Bronchial epithelial cell (primary cell): ENCODE data around the gene CHSY1. TPM values are rescaled to one million over a fixed set of nuclear protein-coding genes. Genes with fewer than 3 reads are reported as not detected.

ENCODE experiments used
- DNase-seq: peaks from one replicate; pipeline ENCODE4 v3.0.0-alpha.2; 2010; ENCODE audit warnings: low read depth
- FAIRE-seq: peaks from 2 replicates; lab custom pipeline; 2011; peaks lifted over from hg19 to GRCh38; lab: Jason Lieb, UNC
- H3K27me3 ChIP-seq: 2 replicates; pipeline ENCODE4 v1.5.1; 2011; ENCODE audit warnings: low read length; ENCODE audit not compliant: control insufficient read depth, insufficient read depth
- H3K36me3 ChIP-seq: 2 replicates; pipeline ENCODE4 v1.5.1; 2011; ENCODE audit warnings: low read length; ENCODE audit not compliant: control insufficient read depth, insufficient read depth
- H3K4me3 ChIP-seq: 2 replicates; pipeline ENCODE4 v1.5.1; 2011; ENCODE audit warnings: mild to moderate bottlenecking, low read depth, low read length, control low read depth
- total RNA-seq: library from RNA; depleted of rRNA; stranded (reverse); fragments of >200 nt; gene quantifications from 2 replicates; pipeline ENCODE4 v1.2.1, GENCODE V29; 2014
- TF ChIP-seq, protein P1 (sequence below): IDR thresholded peaks from 2 replicates; pipeline ENCODE4 v1.5.1; 2011; ENCODE audit warnings: mild to moderate bottlenecking, moderate library complexity, low read length, control low read depth, inconsistent platforms; ENCODE audit not compliant: insufficient read depth, severe bottlenecking

Gene CHSY1
- total RNA-seq, 1 donor from 2014 or later = 21.6 TPM

DNA sequence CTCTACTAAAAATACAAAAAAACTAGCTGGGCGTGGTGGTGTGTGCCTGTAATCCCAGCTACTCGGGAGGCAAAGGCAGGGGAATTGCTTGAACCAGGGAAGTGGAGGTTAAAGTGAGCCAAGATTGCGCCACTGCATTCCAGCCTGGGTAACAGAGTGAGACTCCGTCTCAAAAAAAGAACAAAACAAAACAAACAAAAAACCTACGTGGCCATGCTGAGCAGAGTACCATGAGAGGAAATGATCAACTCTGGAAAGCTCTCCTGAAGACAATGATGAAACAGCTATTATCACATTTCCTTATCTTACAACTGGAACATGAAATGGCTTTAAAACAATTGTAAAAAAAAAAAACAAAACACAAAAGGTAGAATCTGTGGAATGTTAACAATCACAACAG, 75.2 kb downstream of the CHSY1 start:
- DNase-seq = peak; percentile 59
- Histone ChIP-seq H3K27me3 (no peaks in the 10 kb centered on the region), H3K4me3 (no peak overlapping the region), H3K36me3 (peaks cover 2% of the 10 kb centered on the region)
- FAIRE-seq = no peak
- TF ChIP-seq, protein P1, sequence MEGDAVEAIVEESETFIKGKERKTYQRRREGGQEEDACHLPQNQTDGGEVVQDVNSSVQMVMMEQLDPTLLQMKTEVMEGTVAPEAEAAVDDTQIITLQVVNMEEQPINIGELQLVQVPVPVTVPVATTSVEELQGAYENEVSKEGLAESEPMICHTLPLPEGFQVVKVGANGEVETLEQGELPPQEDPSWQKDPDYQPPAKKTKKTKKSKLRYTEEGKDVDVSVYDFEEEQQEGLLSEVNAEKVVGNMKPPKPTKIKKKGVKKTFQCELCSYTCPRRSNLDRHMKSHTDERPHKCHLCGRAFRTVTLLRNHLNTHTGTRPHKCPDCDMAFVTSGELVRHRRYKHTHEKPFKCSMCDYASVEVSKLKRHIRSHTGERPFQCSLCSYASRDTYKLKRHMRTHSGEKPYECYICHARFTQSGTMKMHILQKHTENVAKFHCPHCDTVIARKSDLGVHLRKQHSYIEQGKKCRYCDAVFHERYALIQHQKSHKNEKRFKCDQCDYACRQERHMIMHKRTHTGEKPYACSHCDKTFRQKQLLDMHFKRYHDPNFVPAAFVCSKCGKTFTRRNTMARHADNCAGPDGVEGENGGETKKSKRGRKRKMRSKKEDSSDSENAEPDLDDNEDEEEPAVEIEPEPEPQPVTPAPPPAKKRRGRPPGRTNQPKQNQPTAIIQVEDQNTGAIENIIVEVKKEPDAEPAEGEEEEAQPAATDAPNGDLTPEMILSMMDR = no peak

DNA sequence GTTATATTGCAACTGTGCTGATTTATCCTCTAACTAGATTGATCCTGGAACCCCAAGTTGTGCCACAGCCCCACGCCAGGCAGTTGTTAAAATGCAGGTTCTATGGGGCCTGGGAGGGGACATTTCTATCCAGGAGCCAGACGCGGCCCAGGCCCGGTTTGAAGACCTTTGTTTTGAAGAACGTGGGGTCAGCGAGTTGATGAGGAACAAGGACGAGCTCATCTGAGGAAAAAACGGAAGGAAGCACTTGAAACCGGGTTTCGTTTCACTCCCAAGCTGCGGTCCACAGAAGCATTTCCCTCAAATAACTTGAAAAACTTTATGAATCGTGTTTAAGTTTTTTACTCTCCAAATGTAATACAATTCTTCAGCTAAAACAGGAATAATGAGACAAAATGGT, 76.4 kb downstream of the CHSY1 start:
- TF ChIP-seq, protein P1 = no peak
- H3K4me3 ChIP-seq = no peak overlapping the region
- DNase-seq = no peak
- peaks cover 2% of the 10 kb centered on the region for H3K36me3 ChIP-seq
- H3K27me3 ChIP-seq = no peaks in the 10 kb centered on the region
- FAIRE-seq = no peak

DNA sequence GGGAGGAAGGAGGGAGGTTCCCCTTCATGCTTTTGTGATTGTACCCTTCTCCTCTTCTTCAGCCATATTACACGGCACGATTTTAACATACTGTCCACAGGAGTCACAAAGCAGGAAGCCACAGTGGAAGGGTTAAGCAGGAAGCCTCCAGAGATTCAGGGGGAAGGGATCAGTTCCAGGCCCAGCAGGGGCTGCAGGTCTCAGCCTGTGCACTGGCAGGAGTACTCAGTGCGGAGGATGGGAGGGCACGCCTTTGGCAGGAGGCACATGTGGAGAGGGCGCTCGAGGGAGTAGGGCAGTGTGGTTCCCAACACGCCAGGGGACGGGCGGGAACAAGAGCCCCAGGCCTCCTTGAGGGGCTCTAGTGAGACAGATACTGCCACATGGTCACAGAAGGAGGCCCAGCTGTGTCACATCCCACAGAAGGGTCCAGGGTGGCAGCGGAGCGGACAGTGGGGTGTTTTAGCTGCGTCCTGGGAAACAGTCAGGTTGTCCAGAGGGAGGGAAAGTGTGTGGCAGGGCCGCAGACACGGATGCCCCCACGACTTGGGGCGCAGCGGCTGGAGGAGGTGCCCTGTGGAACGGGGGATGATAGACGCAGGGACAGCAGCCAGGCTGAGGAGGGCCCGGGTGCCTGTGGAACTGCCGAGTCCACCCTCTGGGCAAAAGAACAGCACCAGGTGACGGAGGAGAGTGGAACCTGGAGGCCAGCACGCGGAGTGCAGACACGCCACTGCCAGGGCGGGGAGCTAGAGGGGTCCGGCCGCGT, 77.5 kb downstream of the CHSY1 start:
- TF ChIP-seq, protein P1 = no peak
- FAIRE-seq (no peak), DNase-seq (peak; percentile 59)
- H3K36me3 ChIP-seq = peaks cover 2% of the 10 kb centered on the region
- no peak overlapping the region for H3K4me3 ChIP-seq
- H3K27me3 ChIP-seq = no peaks in the 10 kb centered on the region

DNA sequence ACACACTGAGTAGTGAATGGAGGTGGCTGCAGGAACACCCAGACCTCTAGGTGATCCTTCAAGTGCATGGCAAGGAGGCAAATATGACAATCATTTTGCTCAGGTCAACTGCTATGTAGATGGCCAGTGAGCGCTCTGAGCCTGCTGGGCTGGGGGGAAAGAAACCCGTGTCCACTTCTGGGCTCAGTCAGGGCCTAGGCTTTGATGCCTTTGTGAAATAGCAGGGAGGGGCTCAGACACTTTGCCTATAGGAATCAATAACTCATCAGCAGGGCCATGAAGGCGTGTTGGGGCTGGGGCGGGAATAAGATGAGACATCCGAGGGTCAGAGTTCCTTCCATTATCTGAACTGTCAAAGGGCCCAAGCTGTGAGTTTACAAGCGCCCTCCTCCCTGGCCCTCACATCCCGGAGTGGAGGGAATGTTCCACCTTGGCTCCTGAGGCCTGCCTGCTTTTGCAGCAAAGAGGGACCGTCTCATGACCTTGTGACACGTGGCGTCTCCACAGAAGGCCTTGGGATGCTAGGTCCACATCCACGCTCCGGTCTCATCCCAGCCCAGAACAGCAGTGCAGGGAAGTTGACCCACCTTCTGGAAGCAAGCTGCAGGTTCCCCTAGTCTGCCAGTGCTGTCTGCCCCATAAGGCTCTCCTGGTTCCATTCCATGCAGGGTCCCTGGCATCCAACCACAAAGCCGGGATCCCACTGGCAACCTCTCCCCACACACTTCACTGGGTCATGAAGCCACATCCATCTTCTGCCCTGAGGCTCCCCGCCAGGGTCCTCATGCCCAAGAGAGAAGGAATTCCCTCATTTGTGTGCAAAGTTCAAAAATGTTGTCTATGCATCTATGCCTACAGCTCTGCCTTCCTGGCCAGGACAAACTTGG, 78.4 kb downstream of the CHSY1 start:
- no peak for DNase-seq
- no peak for FAIRE-seq
- H3K36me3 ChIP-seq = peaks cover 2% of the 10 kb centered on the region
- no peak overlapping the region for H3K4me3 ChIP-seq
- H3K27me3 ChIP-seq = no peaks in the 10 kb centered on the region
- TF ChIP-seq, protein P1 = no peak

DNA sequence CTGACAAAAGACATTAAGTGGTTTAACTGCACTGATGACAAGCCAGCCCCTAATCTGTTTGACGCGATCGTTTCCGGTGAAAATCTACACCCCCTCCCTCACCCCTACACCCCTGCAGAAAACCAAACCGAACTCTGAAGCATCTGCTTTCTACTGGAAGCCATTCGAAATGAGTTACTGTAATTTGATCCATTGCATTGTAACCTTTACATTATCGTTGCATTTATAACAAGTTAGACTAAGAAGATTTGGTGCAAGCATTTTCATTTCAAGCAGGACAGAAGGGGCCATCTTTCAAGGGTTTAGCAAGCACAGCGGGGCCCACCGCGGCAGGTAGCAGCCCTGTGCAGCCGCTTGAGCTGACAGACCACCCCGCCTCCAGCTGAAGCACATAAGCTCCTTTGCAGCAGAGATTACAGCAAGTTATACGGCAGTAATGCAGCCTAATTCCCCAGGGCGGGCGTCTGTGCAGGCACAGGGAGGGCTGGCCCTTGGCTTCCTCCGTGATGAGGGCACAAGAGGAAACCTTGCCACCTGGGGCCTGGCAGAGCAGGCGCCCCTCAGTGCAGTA, 79.3 kb downstream of the CHSY1 start:
- Histone ChIP-seq H3K27me3 (no peaks in the 10 kb centered on the region), H3K4me3 (no peak overlapping the region), H3K36me3 (no peaks in the 10 kb centered on the region)
- DNase-seq (no peak), FAIRE-seq (no peak)
- TF ChIP-seq, protein P1 = no peak
